Tibial artery (tissue), 4 donors: ENCODE data around the gene SELENOT.

Experiments used
- DNase-seq, 2 donors: peaks; one replicate each; pipeline ENCODE4 v3.0.0-alpha.2; 2019
- H3K27ac ChIP-seq, 2 donors: fragments of 200-600 bp; sonication (generic) in 1 of 2; 1 replicate in 1 of 2; 2 replicates in 1 of 2; pipeline ENCODE4 v1.5.1; 2018 to 2019; ENCODE audit warnings: mild to moderate bottlenecking in 1 of 2
- H3K27me3 ChIP-seq, 2 donors: fragments of 200-600 bp; sonication (generic) in 1 of 2; one replicate each; pipeline versions ENCODE4 v1.5.1 to v1.6.0; 2016 to 2019
- H3K36me3 ChIP-seq, 3 donors: fragments of 200-600 bp; sonication (generic) in 2 of 3; one replicate each; pipeline ENCODE4 v1.5.1; 2016 to 2019; ENCODE audit warnings: mild to moderate bottlenecking in 2 of 3
- H3K4me1 ChIP-seq, 4 donors: fragments of 200-600 bp; sonication (generic) in 2 of 4; 1 replicate in 3 of 4; 2 replicates in 1 of 4; pipeline ENCODE4 v1.5.1; 2016 to 2019
- H3K4me3 ChIP-seq, 2 donors: fragments of 200-600 bp; sonication (generic) in 1 of 2; 1 replicate in 1 of 2; 2 replicates in 1 of 2; pipeline ENCODE4 v1.5.1; 2018 to 2019; ENCODE audit warnings: mild to moderate bottlenecking in 2 of 2
- H3K9me3 ChIP-seq, 3 donors: fragments of 200-600 bp; sonication (generic) in 1 of 3; one replicate each; pipeline ENCODE4 v1.5.1; 2016 to 2019
- CTCF ChIP-seq, 2 experiments: fragments of 200-600 bp in 1 of 2; fragments of 450-650 bp in 1 of 2; IDR thresholded peaks; one replicate each; pipeline ENCODE4 v1.5.1; 2017 to 2019; ENCODE audit warnings: antibody characterized with exemption in 2 of 2, mild to moderate bottlenecking in 1 of 2, moderate library complexity in 1 of 2
- intact Hi-C: fragments of 100-400 bp; cut with DNase I; formaldehyde crosslinking; loops from one replicate; pipeline ENCODE4 v1.15.0; 2023; ENCODE audit warnings: low total_unique reads

The SELENOT gene

DNA sequence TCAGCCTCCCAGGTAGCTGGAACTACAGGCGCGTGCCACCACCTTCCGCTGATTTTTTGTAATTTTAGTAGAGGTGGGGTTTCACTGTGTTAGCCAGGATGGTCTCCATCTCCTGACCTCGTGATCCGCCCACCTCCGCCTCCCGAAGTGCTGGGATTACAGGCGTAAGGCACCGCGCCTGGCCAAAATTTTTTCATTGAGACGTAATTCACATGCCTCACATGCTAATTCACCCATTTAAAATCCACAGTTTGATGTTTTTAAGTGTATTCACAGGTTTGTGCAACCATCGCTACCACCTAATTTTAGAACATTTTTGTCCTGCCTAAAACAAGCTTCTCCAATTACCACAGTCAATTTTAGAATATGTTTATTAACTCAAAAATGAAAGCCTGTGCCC lies 37.1 kb downstream of the SELENOT start:
- Histone ChIP-seq H3K4me1 (no peaks in the 10 kb centered on the region), H3K36me3 (no peaks in the 10 kb centered on the region), H3K9me3 (no peaks in the 10 kb centered on the region), H3K27me3 (no peaks in the 10 kb centered on the region), H3K27ac (no peak overlapping the region), H3K4me3 (no peak overlapping the region)
- TF ChIP-seq CTCF (IDR thresholded peaks at IDR 0.05) = no peak
- intact Hi-C loops = no loop called here
- DNase-seq = no peak

DNA sequence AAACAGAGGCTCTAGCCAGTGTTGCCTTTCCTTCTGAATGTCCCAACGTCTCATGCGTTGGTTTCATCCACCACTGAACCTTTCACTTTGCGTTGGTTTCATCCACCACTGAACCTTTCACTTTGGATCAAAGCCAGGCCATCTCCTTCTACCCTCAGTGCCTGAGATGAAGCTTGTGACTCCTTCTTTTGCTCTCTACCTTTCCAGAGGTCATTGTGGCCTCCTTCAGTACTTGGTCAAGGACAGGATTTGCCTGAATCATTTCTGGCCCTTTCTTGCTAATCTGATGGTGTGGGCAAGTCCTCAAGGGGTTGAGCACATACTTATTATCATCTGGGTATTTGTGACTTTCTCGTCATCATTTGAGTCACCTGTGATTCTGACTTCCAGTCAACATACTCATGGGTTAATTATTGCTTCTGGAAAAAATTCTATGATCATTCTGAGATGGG lies 50.0 kb downstream of the SELENOT start:
- H3K4me1 ChIP-seq = no peaks in the 10 kb centered on the region
- TF ChIP-seq CTCF (IDR thresholded peaks at IDR 0.05) = no peak
- intact Hi-C loops = no loop called here
- H3K4me3 ChIP-seq = no peak overlapping the region
- H3K27ac ChIP-seq = no peak overlapping the region
- no peaks in the 10 kb centered on the region for H3K9me3 ChIP-seq
- no peaks in the 10 kb centered on the region for H3K27me3 ChIP-seq
- H3K36me3 ChIP-seq = no peaks in the 10 kb centered on the region
- no peak for DNase-seq

GRCh38 chr3:150656316-150656715 lies 53.2 kb downstream of the SELENOT start:
- Histone ChIP-seq H3K27me3 (peaks cover 0 to 3% of the 10 kb centered on the region in 2 donors), H3K36me3 (no peaks in the 10 kb centered on the region), H3K9me3 (no peaks in the 10 kb centered on the region), H3K4me3 (no peak overlapping the region), H3K27ac (no peak overlapping the region), H3K4me1 (no peaks in the 10 kb centered on the region)
- no peak for TF ChIP-seq CTCF (IDR thresholded peaks at IDR 0.05)
- intact Hi-C loops = no loop called here
- no peak for DNase-seq

- no peaks in the 10 kb centered on the region for H3K36me3 ChIP-seq
- no peaks in the 10 kb centered on the region for H3K9me3 ChIP-seq
- no peak for TF ChIP-seq CTCF (IDR thresholded peaks at IDR 0.05)
- H3K27ac ChIP-seq = no peak overlapping the region
- DNase-seq = no peak
- peaks cover 0 to 3% of the 10 kb centered on the region in 2 donors for H3K27me3 ChIP-seq
- no peaks in the 10 kb centered on the region for H3K4me1 ChIP-seq
- intact Hi-C loops = no loop called here
- H3K4me3 ChIP-seq = no peak overlapping the region
Observed at GRCh38 chr3:150662410-150663200, 59.5 kb downstream of the SELENOT start.

DNA sequence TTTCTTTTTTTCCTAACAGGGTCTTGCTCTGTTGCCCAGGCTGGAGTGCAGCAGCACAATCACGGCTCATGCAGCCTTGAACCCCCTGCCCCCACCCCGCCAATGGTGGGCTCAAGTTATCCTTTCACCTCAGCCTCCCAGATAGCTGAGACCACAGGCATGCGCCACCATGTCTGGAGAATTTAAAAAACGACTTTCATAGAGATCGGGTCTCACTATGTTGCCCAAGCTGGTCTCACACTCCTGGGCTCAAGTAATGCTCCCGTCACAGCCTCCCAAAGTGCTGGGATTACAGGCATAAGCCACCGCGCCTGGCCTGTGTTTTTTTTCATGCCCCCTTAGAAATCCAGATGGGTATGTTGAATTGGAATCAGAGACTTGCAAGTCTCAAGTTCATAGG lies 60.3 kb downstream of the SELENOT start:
- H3K36me3 ChIP-seq = no peaks in the 10 kb centered on the region
- TF ChIP-seq CTCF (IDR thresholded peaks at IDR 0.05) = no peak
- H3K4me1 ChIP-seq = no peaks in the 10 kb centered on the region
- no peak overlapping the region for H3K27ac ChIP-seq
- intact Hi-C loops = no loop called here
- no peak for DNase-seq
- peaks cover 0 to 6% of the 10 kb centered on the region in 2 donors for H3K27me3 ChIP-seq
- no peaks in the 10 kb centered on the region for H3K9me3 ChIP-seq
- H3K4me3 ChIP-seq = no peak overlapping the region
